RWPE2 (cell line): ENCODE results near the gene HELZ2.

Source experiments
- ATAC-seq: fragments of 200-7000 bp; cut with Tn5 transposase; 3 replicates; pipeline ENCODE4 v1.9.1; 2021; ENCODE audit warnings: low read depth
- DNase-seq: peaks from one replicate; pipeline ENCODE4 v3.0.0-alpha.2; 2020; ENCODE audit warnings: low spot score
- H3K27ac ChIP-seq: fragments of 450-650 bp; 2 replicates; pipeline ENCODE4 v1.5.1; 2017; ENCODE audit warnings: mild to moderate bottlenecking; ENCODE audit not compliant: poor library complexity, severe bottlenecking
- H3K27me3 ChIP-seq: fragments of 250-450 bp; sonication (Bioruptor Pico); 2 replicates; pipeline ENCODE4 v1.5.1; 2021; ENCODE audit warnings: mild to moderate bottlenecking, moderate library complexity; ENCODE audit not compliant: insufficient read depth, poor library complexity, severe bottlenecking
- H3K36me3 ChIP-seq: fragments of 250-450 bp; sonication (Bioruptor Pico); 2 replicates; pipeline ENCODE4 v1.5.1; 2020; ENCODE audit warnings: low read depth, mild to moderate bottlenecking, moderate library complexity
- H3K4me1 ChIP-seq: fragments of 250-450 bp; sonication (Bioruptor Pico); 2 replicates; pipeline ENCODE4 v1.5.1; 2021; ENCODE audit warnings: mild to moderate bottlenecking, moderate library complexity; ENCODE audit not compliant: insufficient read depth, poor library complexity, severe bottlenecking
- H3K4me3 ChIP-seq: fragments of 250-450 bp; sonication (Bioruptor Pico); 2 replicates; pipeline ENCODE4 v1.5.1; 2021; ENCODE audit warnings: mild to moderate bottlenecking, moderate library complexity; ENCODE audit not compliant: severe bottlenecking
- H3K9me3 ChIP-seq: fragments of 250-450 bp; sonication (Bioruptor Pico); 2 replicates; pipeline ENCODE4 v1.5.1; 2021; ENCODE audit warnings: mild to moderate bottlenecking, moderate library complexity; ENCODE audit not compliant: severe bottlenecking
- TF ChIP-seq, protein P1 (sequence below): fragments of 450-650 bp; IDR thresholded peaks from one replicate; pipeline ENCODE4 v1.5.1; 2017; ENCODE audit warnings: mild to moderate bottlenecking, moderate library complexity; ENCODE audit not compliant: poor library complexity, severe bottlenecking

HELZ2 gene

DNA sequence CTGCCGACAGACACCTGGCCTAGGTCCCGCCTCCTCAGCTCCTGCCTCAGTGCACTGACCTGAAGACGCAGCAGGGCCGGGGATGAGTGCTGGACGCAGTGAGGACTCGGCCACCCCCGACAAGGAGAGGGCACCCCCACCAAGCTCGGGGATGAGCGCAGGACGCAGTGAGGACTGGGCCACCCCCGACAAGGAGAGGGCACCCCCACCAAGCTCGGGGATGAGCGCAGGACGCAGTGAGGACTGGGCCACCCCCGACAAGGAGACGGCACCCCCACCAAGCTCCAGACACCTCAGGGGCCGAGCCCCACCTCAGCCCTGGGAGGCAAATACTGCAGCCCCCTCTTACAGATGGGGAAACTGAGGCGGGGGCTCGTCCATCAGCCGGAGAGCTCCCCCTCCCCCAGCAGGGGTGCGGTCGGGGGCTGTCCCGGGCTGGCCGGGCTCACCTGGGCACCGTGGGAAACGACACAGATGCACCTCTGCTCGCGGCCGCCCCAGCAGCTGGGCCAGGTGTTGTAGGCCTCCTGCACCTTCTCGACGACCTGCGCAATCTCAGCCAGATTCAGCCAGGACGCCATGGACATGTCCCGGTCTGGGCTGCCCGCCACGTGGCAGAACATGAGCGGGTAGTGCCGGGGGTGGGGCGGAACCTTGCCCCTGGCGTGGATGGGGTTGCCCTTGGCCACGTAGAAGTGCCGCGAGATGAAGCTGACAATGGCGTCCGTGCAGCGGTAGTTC, 7.5 kb downstream of the HELZ2 start:
- peaks cover 37% of the 10 kb centered on the region for H3K36me3 ChIP-seq
- no peaks in the 10 kb centered on the region for H3K9me3 ChIP-seq
- no peaks in the 10 kb centered on the region for H3K4me1 ChIP-seq
- no peak overlapping the region for H3K27ac ChIP-seq
- no peaks in the 10 kb centered on the region for H3K27me3 ChIP-seq
- DNase-seq (peak; percentile 88), ATAC-seq (no peak; the same call in 2 of the 3 replicates)
- H3K4me3 ChIP-seq: no peak overlapping the region
- TF ChIP-seq, protein P1, sequence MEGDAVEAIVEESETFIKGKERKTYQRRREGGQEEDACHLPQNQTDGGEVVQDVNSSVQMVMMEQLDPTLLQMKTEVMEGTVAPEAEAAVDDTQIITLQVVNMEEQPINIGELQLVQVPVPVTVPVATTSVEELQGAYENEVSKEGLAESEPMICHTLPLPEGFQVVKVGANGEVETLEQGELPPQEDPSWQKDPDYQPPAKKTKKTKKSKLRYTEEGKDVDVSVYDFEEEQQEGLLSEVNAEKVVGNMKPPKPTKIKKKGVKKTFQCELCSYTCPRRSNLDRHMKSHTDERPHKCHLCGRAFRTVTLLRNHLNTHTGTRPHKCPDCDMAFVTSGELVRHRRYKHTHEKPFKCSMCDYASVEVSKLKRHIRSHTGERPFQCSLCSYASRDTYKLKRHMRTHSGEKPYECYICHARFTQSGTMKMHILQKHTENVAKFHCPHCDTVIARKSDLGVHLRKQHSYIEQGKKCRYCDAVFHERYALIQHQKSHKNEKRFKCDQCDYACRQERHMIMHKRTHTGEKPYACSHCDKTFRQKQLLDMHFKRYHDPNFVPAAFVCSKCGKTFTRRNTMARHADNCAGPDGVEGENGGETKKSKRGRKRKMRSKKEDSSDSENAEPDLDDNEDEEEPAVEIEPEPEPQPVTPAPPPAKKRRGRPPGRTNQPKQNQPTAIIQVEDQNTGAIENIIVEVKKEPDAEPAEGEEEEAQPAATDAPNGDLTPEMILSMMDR: no peak

DNA sequence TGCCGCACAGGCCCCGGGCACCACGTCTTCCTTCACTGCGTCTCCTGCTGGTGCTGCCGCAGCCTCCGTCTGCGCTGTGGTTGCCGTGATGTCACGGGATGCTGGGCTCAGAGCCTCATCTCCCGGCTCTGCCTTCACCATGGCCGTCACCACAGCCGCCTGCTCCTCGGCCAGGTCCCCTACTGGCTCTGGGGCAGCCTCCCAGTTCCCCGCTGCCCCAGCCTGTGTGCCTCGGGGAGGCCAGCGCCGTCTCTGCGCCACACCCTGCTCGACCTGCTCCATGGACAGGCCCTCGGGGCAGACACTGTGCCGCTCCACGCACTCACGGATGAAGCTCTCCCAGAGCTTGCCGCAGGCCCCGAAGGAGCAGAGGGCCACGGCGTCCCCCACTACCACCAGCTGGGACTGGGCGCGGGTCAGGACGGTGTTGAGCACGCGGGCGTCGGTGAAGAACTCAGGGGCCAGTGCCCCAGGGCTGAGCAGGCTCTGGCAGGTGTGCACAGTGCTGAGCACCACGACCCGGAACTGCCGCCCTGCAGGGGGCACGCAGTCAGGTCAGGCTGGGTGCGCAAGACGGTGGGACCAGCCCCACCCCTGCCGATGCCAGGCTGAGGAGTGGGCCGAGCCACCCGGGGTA, 8.2 kb downstream of the HELZ2 start:
- TF ChIP-seq, protein P1: no peak
- Histone ChIP-seq H3K27ac (no peak overlapping the region), H3K9me3 (no peaks in the 10 kb centered on the region), H3K36me3 (peaks cover 44% of the 10 kb centered on the region), H3K4me3 (no peak overlapping the region), H3K4me1 (no peaks in the 10 kb centered on the region), H3K27me3 (no peaks in the 10 kb centered on the region)
- ATAC-seq: no peak
- peak; percentile 88 for DNase-seq

DNA sequence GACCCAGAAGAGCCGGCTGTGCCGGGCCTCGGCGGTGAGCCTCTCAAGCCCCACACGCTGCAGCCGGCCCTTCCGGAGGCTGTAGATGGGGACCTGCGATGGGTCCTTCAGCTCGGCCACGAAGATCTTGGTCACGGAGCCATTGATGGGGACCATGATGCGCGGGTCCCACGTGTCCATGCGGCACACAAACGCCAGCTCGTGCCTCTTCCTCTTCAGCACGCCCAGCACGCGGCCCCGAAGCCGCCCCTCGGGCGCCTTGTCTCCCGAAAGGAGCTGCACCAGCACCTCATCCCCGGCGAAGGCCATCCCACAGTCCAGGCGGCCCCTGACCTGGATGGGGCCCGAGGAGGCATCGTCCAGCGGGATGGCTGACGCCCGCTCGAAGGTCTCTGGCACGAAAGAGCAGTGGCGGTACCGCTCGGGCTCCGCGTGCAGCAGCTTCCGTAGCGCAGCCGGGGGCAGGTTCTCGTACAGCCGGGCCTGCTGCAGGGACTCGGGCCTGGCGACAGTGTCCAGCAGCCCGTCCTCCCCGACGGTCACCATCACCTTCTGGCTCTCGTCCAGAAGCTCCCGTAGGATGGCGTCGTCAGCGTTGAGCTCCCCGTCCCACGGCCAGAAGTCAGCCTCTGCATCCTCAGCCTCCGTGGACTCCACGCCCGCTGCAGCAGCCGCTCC, 8.9 kb downstream of the HELZ2 start:
- ATAC-seq: no peak
- DNase-seq: peak; percentile 88
- H3K27me3 ChIP-seq: no peaks in the 10 kb centered on the region
- no peak overlapping the region for H3K27ac ChIP-seq
- H3K36me3 ChIP-seq: peaks cover 51% of the 10 kb centered on the region
- no peaks in the 10 kb centered on the region for H3K9me3 ChIP-seq
- no peak overlapping the region for H3K4me3 ChIP-seq
- TF ChIP-seq, protein P1: no peak
- H3K4me1 ChIP-seq: no peaks in the 10 kb centered on the region

DNA sequence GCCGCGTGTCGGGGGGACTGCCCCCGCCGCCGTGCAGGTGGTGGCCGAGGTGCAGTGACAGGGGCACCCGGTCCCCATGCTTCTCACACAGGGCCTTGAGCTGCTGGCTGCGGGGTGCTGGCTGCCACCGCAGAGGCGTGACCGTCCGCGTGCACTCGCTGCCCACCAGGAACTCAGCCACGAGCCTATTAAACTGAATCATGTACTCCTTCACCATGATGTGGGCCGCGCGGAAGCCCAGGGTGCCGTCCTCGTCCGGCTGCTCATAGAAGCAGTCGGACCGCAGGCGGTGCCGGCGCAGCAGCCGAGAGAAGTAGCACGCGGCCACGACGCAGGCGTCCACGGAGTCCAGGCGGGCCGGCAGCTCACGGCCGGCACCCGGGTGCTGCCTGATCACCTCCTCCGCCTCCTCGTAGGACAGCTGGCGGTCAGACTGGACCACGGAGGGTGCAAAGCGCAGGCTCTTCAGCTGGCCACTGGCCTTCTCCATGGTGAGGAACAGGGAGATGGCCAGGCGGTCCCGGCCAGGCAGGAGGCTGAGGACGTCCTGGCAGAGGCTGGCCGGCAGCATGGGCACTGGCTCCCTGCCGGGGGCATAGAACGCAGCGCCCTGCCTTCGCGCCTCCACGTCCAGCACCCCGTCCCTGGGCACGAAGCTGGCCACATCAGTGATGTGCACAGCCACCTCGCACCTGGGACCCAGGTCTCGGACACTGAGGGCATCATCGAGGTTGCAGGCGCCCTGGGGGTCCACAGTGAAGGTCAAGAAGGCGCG, 9.8 kb downstream of the HELZ2 start:
- no peaks in the 10 kb centered on the region for H3K9me3 ChIP-seq
- no peaks in the 10 kb centered on the region for H3K27me3 ChIP-seq
- DNase-seq (peak; percentile 88), ATAC-seq (no peak)
- no peak overlapping the region for H3K27ac ChIP-seq
- peaks cover 56% of the 10 kb centered on the region for H3K36me3 ChIP-seq
- no peaks in the 10 kb centered on the region for H3K4me1 ChIP-seq
- H3K4me3 ChIP-seq: no peak overlapping the region
- TF ChIP-seq, protein P1: no peak
